AG04450 (cell line): ENCODE measurements around the gene KIF26A. TPM values are rescaled to one million over a fixed set of nuclear protein-coding genes. Genes with fewer than 3 reads are reported as not detected.

Source experiments
- CTCF ChIA-PET: fragments of 300-600, 350-600 bp; formaldehyde crosslinking; extraction: SDS; loops from one replicate; lab custom pipeline; 2022; ENCODE audit warnings: antibody characterized with exemption, inconsistent platforms; lab: Charles Lee
- POLR2A ChIA-PET: fragments of 350-600 bp; formaldehyde crosslinking; extraction: SDS; loops from one replicate; lab custom pipeline; 2021; ENCODE audit warnings: antibody characterized with exemption, inconsistent platforms; lab: Yijun Ruan, JAX
- DNase-seq: peaks from one replicate; pipeline ENCODE4 v3.0.0-alpha.2; 2011; ENCODE audit warnings: low read depth, low spot score
- H3K27ac ChIP-seq: one replicate; pipeline ENCODE4 v1.5.1; 2012; ENCODE audit warnings: low read depth, low read length, control low read depth
- H3K27me3 ChIP-seq: one replicate; pipeline ENCODE4 v1.6.0; 2012; ENCODE audit warnings: low read length; ENCODE audit not compliant: control insufficient read depth, insufficient read depth
- H3K4me3 ChIP-seq: 2 replicates; pipeline ENCODE4 v1.5.1; 2011; ENCODE audit warnings: mild to moderate bottlenecking, low read depth, low read length, control low read depth
- H3K9me3 ChIP-seq: 2 replicates; pipeline ENCODE4 v1.5.1; 2012; ENCODE audit warnings: low read length; ENCODE audit not compliant: control insufficient read depth, insufficient read depth
- CTCF ChIP-seq: IDR thresholded peaks from 2 replicates; pipeline ENCODE4 v1.5.1; 2011; ENCODE audit warnings: low read depth, low read length, control low read depth, inconsistent platforms
- polyA plus RNA-seq: library from polyadenylated mRNA; depleted of rRNA; stranded (reverse); fragments of >200 nt; gene quantifications from 2 replicates; pipeline ENCODE4 v1.2.3, GENCODE V29; 2011

Gene KIF26A
- polyA plus RNA-seq, 1 experiment: not detected

- DNase-seq: no peak
- ChIA-PET CTCF (no interaction called here), POLR2A (no interaction called here)
- no peak overlapping the region for H3K4me3 ChIP-seq
- no peak overlapping the region for H3K27ac ChIP-seq
- TF ChIP-seq CTCF: no peak
- peaks cover 91% of the 10 kb centered on the region for H3K9me3 ChIP-seq
- H3K27me3 ChIP-seq: no peaks in the 10 kb centered on the region
Measured at GRCh38 chr14:104166698-104167097, 28.3 kb downstream of the KIF26A start.

GRCh38 chr14:104168603-104169002 is 30.2 kb downstream of the KIF26A start:
- Histone ChIP-seq H3K4me3 (no peak overlapping the region), H3K27ac (no peak overlapping the region), H3K27me3 (no peaks in the 10 kb centered on the region), H3K9me3 (peaks cover 91% of the 10 kb centered on the region)
- ChIA-PET CTCF (no interaction called here), POLR2A (no interaction called here)
- TF ChIP-seq CTCF: no peak
- DNase-seq: no peak

- POLR2A ChIA-PET: no interaction called here
Measured at GRCh38 chr14:104169005-104169698, 30.8 kb downstream of the KIF26A start.

GRCh38 chr14:104169699-104170479 is 31.5 kb downstream of the KIF26A start:
- POLR2A ChIA-PET: no interaction called here
- Histone ChIP-seq H3K27ac (no peak overlapping the region), H3K4me3 (no peak overlapping the region), H3K9me3 (peaks cover 93% of the 10 kb centered on the region), H3K27me3 (no peaks in the 10 kb centered on the region)
- CTCF ChIA-PET: no interaction called here
- TF ChIP-seq CTCF: no peak
- DNase-seq: no peak

More at GRCh38 chr14:104169005-104169698, 30.8 kb downstream of the KIF26A start:
- Histone ChIP-seq H3K27ac (no peak overlapping the region), H3K27me3 (no peaks in the 10 kb centered on the region), H3K9me3 (peaks cover 91% of the 10 kb centered on the region), H3K4me3 (no peak overlapping the region)
- no peak for TF ChIP-seq CTCF
- CTCF ChIA-PET: no interaction called here
- DNase-seq: no peak
